NAMALWA (cell line): ENCODE data around the gene LRRC4C.

Source experiments
- DNase-seq: peaks from one replicate; pipeline ENCODE4 v3.0.0-alpha.2; 2015; ENCODE audit warnings: low spot score

Gene LRRC4C

DNA sequence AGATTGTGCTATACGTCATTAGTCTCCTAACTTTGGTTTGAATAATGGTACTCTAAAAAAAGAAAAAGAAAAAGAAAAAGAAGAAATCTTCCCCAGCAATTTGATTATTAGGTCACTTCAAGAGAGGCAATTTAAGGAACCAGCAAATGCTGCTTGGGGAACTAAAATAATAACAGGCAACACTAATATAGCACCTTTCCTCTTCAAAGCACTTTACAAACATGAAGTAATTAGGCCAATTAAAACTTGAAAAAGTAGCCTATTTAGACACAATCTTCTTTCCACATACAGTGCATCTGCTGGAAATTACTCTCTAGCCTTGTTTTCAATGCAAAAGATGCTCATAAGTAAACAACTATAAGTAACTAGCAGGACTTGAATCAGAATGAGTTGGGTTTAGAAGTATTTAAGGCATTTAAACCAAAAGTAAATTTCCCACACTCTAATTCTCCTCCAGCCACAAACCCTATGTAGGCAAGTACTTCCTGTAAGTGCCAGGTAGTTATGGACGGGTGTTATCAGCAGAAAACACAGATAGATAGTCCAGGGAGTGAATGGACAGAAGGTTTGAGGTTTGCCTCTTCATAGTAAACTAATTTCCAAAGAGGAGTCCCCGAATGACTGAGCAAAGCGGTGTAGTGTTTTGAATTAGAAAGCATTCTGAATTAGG, 44.5 kb downstream of the LRRC4C start:
- DNase-seq: no peak

DNA sequence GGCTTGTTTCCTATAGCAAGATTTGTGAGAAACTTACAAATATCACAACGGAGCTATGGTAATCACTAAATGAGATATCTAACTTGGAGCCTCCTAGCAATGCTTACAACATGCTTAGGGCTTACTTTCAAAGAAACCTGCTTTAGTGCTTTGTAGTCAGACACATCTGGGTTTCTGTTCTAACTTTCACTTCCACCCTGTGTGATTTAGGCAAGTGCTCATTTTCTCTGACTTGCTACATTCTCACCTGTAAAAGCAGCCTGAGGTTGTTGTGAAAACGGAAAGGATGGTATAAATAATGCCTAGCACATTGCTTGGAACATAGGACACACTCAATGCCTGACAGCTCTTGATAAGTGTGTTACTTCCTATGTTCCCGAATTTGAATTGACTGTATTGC, 45.6 kb downstream of the LRRC4C start:
- no peak for DNase-seq

DNA sequence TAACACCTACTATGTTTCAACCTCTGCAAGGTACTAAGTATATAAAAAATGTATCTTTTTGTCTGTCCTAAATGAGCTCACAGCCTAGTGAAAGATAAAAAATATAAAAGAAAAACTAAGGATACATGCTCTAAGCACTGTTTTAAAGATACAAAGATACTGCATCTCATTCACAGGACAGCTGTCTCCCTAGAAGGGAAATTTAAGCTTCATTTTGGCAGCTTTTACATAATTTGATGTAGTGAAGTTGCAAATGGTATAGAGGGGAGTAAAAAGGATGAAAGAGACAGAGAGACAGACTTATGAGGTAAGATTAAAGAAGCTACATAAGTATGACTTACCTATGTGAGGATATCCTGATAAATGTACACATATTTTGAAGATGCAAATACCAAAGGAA, 53.6 kb downstream of the LRRC4C start:
- DNase-seq: no peak

DNA sequence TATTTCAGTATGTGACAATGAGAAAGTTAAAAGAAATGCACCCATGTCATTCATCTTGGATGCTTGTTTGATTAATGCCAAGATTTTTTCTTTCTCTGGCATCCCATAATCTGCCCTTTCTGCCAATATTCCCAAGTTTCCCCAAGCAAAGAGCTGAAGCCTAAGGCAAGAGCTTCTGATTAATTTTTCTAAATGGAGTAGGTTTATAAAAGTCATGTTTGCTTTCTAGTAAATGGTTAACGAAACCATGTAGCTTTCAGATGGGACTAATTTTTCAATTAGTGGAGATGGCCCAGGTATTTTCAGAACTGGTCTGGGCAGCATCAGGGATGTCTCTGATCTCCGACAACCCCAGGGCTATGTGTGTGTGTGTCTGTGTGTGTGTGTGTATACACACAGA, 55.3 kb downstream of the LRRC4C start:
- no peak for DNase-seq

DNA sequence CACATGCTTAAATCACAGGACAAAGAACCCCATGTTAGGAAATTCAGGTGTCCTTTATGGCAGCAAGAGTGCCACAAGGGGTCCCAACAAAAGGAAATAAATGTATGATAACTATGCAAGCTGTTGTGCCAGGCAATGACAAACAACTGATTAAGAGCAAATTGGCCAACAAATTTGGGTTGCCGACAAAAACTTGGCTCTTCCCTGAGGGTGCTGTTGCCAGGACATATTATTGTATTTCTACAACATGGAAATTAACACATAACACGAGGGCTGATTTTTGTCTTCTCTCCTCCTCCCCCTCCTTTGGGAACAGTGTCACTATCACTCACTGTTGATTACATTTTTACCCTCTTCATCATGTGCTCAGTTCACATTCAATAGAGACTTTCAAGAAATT, 56.0 kb downstream of the LRRC4C start:
- DNase-seq: no peak

GRCh38 chr11:41400819-41401382, 58.6 kb downstream of the LRRC4C start:
- DNase-seq: no peak

DNA sequence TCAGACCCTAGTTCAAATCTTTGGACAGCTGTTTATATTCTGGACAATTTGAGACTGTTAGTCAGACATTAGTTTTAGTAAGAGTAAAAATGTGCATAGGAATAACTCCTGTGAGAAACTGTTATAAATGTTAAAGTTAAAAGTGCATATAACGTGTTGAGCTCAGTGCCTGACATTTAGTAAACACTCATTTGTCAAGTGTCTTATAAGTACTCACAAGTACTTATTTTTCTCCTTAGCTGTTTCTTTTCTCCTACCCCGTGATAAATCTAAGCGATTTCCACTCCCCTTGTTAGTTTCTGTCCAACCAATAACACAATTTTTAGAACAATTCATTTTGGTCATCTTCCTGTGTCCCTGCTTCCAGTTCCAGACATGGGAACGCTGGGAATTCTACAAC, 59.3 kb downstream of the LRRC4C start:
- no peak for DNase-seq

DNA sequence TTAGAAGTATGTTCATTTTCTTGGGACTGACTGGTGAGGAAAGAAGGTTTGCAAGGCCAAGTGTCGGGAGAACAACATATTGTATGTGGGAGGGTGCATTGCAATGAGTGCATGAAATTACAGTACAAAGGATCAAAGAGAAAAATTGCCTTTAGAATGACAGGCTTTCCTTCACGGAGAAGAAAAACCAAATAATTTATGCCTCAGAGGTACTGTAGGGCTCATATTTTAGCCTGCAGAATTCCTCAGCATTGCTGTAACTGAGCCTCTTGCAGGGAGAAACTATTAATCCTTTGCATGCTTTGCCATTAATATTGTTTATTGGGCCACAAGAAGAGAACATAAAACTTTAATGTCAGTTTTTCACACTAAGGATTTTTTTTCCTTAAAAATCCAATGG, 60.1 kb downstream of the LRRC4C start:
- no peak for DNase-seq

DNA sequence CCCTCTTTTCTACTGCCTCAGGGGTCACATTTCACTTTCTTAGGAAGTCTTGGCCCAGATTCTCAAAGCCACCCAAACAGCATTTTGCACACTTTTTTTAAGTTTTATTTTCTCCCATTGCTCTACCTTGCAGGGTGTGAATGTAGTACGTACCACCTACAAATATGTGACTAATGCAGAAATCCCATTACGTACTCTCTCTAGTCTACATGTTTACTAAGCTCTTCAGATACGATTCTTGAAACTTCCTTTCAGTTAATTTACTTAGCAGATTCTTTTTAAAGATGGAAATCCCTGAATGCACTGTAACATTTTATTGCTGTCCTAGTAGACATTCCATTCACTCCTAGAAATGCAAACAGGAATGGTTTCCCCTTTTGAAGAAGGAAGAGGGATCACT, 61.3 kb downstream of the LRRC4C start:
- no peak for DNase-seq

- no peak for DNase-seq
Observed at GRCh38 chr11:41394521-41395195, 64.8 kb downstream of the LRRC4C start.

- DNase-seq: no peak
Observed at GRCh38 chr11:41392596-41392995, 66.9 kb downstream of the LRRC4C start.

- no peak for DNase-seq
Observed at GRCh38 chr11:41389623-41390130, 69.8 kb downstream of the LRRC4C start.

DNA sequence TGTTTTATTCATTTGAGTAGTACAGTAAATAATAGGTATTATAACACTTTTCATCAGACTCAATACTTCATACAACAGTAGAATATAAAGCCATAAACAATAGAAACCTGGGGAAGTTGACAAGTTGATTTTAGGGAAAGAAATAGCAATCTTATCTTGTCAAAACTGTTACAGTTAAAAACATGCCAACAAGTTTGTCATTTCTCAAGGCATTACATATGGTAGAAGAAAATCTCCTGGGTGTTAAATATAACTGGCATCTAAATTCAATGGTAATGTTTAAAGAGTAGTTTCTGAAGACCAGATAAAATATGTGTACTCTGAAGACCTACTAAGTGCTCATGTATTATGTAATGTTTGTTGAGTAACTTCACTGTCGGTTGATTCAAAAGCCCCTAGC, 75.1 kb downstream of the LRRC4C start:
- no peak for DNase-seq

DNA sequence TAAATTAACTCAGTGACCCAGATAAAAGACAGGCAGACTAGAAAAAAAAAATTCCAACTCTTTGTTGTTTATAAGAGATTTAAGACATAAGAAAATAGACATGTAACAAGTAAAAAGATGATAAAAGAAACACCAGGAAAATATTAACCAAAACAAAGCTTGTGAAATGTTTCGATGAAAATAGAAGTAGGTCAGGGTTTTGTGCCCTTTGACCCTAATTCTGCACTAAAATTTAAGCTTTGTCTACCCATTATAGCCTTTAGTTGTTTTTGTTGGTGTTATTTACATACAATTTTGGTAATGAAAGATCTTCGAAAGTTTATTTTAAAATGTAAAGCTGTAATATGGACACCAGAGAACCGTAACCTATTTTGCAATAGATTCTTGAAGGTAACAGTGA, 75.7 kb downstream of the LRRC4C start:
- DNase-seq: no peak

GRCh38 chr11:41382927-41383326, 76.5 kb downstream of the LRRC4C start:
- no peak for DNase-seq

DNA sequence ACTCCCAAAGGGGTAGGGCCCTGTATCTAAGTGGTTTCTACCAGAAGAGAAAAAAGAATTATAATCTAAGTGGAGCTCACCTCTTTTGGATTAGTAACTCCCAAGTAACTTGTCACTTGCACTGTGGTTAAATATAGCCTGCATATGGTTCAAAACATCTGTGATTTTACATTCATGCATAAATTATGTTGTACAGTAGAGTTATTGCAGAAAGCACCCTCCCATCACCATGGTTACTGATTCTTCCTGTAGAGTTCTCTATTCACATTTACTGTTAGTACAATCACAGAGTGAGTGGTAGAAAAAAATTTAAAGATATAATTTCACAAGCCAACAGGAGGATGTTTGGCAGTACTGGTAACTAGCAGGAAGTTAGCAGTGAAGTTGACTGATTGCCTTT, 80.4 kb downstream of the LRRC4C start:
- DNase-seq: no peak

DNA sequence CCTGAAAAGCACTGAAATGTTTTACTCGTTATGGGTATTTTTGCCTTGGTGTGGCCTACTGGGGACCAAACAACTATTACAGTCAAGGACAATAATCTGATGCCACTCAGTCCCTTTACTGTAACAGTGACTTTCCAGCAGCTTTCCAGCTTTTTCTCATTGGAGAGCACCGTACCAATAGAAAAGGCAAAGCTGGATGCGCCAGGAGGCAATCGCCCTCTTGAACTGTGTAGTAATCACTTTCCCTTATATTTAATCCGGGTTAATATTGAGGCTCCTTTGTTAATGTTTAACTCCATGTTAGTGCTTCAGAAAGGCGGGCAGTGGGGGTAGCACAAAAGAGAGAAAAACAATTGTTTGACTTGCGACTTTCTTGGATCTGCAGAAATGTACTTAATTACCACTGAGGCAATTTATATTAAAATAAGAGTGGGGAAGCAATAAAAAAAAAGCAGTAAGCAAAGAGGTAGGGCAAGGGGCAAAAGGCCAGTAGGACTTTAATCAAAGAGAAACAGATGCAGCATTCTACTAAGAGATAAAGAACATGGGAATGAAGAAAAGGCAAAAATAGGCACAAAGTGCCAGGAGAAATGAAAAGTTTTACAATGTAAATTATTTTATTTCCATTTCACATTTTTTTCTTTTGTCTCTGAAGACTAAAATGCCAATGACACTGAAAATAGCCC, 81.6 kb downstream of the LRRC4C start:
- DNase-seq: no peak

GRCh38 chr11:41351825-41352224, 107.6 kb downstream of the LRRC4C start:
- no peak for DNase-seq

- no peak for DNase-seq
Observed at GRCh38 chr11:41346042-41346441, 113.4 kb downstream of the LRRC4C start.

GRCh38 chr11:41334007-41334933, 125.2 kb downstream of the LRRC4C start:
- no peak for DNase-seq

DNA sequence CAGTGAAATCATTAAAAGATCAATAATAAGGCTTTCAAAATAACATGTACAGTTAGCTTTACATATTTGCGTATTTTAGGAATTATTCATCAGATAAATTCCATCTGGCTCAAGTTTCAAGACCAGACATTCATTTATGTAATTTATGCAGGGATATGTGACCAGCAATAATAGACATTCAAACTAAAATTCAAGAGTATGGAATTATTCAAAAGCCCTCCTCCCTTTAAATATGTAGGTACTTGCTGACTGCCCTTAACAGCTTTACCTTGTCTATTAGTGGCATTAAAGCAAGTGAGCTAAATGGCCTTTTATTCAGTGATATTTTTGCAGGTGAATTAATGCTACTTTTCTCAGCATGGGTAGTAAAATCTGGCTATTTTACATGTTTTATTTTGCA, 126.1 kb downstream of the LRRC4C start:
- DNase-seq: no peak

DNA sequence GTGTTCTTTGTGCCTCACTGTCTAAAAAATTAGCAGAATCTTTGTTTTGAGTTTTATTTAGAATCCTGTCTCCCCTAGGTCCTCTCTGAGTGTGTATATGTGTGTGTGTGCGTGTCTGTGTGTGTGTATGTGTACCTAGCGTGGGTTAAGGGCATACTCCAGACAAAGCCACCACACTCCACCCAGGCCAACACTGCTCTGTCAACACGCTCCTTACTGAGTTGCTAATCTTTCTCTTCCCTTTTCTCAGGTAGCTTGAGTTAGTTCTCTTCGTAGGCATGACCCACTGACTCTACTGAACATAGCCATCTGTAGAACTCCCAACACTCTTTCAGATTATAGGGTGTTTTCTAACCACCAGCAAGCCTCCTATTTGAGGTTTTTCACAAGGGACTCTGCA, 131.1 kb downstream of the LRRC4C start:
- no peak for DNase-seq
